ENCODE results near the gene FOXK2.
"Not testable (repeated sequence)": the region's sequence is repeated elsewhere in the genome, so short reads cannot be mapped to it uniquely, and the experiment has no call there.

DNA sequence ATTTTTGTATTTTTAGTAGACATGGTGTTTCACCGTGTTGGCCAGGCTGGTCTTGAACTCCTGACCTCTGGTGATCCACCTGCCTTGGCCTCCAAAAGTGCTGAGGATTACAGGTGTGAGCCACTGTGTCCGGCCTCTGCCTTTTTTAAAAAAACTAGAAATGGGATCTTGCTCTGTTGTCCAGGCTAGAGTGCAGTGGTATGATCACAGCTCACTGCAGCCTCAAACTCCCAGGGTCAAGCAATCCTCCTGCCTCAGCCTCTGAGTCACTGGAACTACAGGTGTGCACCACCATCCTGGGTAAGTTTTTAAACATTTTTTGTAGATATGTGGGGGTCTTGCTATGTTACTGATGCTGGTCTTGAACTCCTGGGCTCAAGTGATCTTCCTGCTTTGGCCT lies 38.0 kb downstream of the FOXK2 start:
- not testable (repeated sequence) for TF ChIP-seq POLR2A (IDR thresholded peaks at IDR 0.05; ENCODE audit: low read length); GATA1 (IDR thresholded peaks at IDR 0.05; ENCODE audit: low read depth, low read length)

Measured in erythroblast (primary cell).